ENCODE measurements around the gene CALD1. TPM values are rescaled to one million over a fixed set of nuclear protein-coding genes. Genes with fewer than 3 reads are reported as not detected.

Gene CALD1
- total RNA-seq, 1 experiment from 2014 or later, result 147 TPM

DNA sequence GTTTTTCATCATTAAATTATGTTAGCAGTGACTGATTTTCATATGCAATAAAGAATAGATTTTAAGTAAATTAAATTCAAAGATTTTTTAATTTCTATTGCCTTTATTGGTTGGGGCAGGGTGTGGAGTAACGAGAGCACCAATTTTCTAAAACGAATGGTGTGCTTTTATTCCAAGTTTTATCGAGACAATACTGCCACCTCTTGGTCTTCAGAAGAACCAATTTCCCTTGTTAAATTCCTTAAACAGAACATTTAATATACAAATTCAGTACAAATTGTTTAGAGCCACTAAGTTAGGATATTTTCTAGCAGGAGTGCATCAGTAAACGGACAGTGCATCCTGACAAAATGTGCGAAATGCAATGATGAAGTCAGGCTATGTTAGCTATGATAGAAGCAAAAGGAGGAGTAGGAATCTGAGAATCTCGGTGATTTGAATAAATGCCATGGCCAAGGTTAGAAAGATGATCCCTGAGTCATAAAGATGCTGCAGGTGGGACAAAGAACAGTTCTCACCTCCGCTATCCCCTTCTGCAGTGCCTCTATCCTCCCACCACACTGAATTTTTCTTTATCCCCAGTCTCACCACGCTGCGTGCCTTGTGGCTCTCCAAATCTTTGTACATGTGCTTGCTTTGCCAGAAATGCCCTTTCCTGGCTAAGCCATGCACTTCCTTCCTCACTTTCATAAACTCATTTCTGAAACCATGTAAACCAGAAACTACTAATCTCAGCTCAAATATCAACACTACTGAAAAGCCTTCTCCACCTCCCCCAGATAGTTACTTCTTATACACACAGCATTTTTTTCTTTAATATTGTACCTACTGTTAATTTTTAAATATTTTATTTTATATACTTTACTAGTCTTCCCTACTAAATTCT is 175.0 kb downstream of the CALD1 start:
- Mint-ChIP-seq H3K9me3 (no peaks in the 10 kb centered on the region), H3K27me3 (ENCODE audit: low read depth) (no peaks in the 10 kb centered on the region), H3K36me3 (peaks cover 57% of the 10 kb centered on the region), H3K4me3 (no peak overlapping the region), H3K4me1 (no peaks in the 10 kb centered on the region), H3K27ac (no peak overlapping the region; the same call in 1 of the 2 replicates)
- DNase-seq (ENCODE audit: low spot score) (no peak), ATAC-seq (no peak)
- TF ChIP-seq TCF7 (CRISPR knock-in tag; IDR thresholded peaks at IDR 0.05; ENCODE audit: low read depth), result no peak
- no peak for TF ChIP-seq SOX15 (CRISPR knock-in tag; IDR thresholded peaks at IDR 0.05)
- TF ChIP-seq, protein P1, sequence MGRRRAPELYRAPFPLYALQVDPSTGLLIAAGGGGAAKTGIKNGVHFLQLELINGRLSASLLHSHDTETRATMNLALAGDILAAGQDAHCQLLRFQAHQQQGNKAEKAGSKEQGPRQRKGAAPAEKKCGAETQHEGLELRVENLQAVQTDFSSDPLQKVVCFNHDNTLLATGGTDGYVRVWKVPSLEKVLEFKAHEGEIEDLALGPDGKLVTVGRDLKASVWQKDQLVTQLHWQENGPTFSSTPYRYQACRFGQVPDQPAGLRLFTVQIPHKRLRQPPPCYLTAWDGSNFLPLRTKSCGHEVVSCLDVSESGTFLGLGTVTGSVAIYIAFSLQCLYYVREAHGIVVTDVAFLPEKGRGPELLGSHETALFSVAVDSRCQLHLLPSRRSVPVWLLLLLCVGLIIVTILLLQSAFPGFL (CRISPR knock-in tag; IDR thresholded peaks at IDR 0.05; ENCODE audit: borderline replicate concordance), result no peak
- TF ChIP-seq, protein P2, sequence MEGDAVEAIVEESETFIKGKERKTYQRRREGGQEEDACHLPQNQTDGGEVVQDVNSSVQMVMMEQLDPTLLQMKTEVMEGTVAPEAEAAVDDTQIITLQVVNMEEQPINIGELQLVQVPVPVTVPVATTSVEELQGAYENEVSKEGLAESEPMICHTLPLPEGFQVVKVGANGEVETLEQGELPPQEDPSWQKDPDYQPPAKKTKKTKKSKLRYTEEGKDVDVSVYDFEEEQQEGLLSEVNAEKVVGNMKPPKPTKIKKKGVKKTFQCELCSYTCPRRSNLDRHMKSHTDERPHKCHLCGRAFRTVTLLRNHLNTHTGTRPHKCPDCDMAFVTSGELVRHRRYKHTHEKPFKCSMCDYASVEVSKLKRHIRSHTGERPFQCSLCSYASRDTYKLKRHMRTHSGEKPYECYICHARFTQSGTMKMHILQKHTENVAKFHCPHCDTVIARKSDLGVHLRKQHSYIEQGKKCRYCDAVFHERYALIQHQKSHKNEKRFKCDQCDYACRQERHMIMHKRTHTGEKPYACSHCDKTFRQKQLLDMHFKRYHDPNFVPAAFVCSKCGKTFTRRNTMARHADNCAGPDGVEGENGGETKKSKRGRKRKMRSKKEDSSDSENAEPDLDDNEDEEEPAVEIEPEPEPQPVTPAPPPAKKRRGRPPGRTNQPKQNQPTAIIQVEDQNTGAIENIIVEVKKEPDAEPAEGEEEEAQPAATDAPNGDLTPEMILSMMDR (IDR thresholded peaks at IDR 0.05), result peak; percentile 14; the same call in 1 of the 2 replicates
- ChIA-PET POLR2A (no interaction called here), CTCF (interaction anchor here (1.0 to 1.5 kb wide), 2 partner anchors 230 to 321 kb away, joined by 3 to 5 read pairs; no protein-coding TSS in a partner anchor)

DNA sequence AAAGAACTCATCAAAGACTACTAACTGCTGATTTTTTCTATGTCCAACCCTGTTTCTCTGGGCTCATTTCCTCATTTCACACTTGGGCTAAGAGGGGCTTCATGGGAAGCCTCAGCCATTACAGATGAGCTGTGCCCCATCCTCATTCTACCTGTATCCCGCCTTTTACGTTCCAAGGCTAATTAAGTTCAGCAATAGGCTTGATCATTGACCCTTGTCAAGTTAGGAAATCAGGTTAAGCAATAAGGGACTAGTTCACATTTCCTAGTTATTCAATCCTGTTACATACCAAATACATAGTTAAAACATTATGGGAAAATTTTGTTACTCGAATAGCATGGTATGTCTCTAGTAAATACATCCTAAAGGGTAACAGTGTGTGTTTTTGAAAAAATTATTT is 177.6 kb downstream of the CALD1 start:
- ATAC-seq, result no peak
- H3K27me3 Mint-ChIP-seq (ENCODE audit: low read depth), result no peaks in the 10 kb centered on the region
- POLR2A ChIA-PET, result no interaction called here

DNA sequence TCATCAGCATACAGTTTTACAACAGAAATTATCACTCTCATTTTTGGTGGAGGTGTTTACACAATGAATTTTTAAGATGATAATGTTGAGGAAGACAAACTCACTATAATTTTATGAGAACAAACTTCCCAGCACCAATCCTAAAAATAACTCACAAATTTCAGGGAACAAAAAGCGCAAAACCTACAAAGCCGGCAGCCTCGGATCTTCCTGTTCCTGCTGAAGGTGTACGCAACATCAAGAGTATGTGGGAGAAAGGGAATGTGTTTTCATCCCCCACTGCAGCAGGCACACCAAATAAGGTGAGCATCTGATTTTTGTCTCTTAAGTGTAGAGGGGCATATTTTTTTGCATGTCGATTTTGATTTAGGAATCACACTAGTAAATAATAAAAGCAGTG is 180.4 kb downstream of the CALD1 start:
- no peak overlapping the region for H3K4me3 Mint-ChIP-seq

More for the DNA sequence above, 177.6 kb downstream of the CALD1 start:
- no peaks in the 10 kb centered on the region for H3K4me1 Mint-ChIP-seq
- TF ChIP-seq, protein P1 (CRISPR knock-in tag; IDR thresholded peaks at IDR 0.05; ENCODE audit: borderline replicate concordance), result no peak
- TF ChIP-seq EMX1 (CRISPR knock-in tag; IDR thresholded peaks at IDR 0.05) (no peak), ETV6 (CRISPR knock-in tag; IDR thresholded peaks at IDR 0.05) (no peak), ZBTB21 (CRISPR knock-in tag; IDR thresholded peaks at IDR 0.05; ENCODE audit: borderline replicate concordance) (no peak)
- DNase-seq (ENCODE audit: low spot score), result no peak
- H3K27ac Mint-ChIP-seq, result no peak overlapping the region
- CTCF ChIA-PET, result no interaction called here
- H3K36me3 Mint-ChIP-seq, result peaks cover 51% of the 10 kb centered on the region
- H3K4me3 Mint-ChIP-seq, result no peak overlapping the region
- no peaks in the 10 kb centered on the region for H3K9me3 Mint-ChIP-seq

More for the DNA sequence above, 180.4 kb downstream of the CALD1 start:
- ChIA-PET CTCF (no interaction called here), POLR2A (no interaction called here)
- Mint-ChIP-seq H3K27me3 (ENCODE audit: low read depth) (no peaks in the 10 kb centered on the region), H3K9me3 (no peaks in the 10 kb centered on the region), H3K27ac (no peak overlapping the region), H3K4me1 (no peaks in the 10 kb centered on the region), H3K36me3 (peaks cover 43% of the 10 kb centered on the region)
- ATAC-seq (no peak), DNase-seq (ENCODE audit: low spot score) (no peak)
- TF ChIP-seq, protein P3, sequence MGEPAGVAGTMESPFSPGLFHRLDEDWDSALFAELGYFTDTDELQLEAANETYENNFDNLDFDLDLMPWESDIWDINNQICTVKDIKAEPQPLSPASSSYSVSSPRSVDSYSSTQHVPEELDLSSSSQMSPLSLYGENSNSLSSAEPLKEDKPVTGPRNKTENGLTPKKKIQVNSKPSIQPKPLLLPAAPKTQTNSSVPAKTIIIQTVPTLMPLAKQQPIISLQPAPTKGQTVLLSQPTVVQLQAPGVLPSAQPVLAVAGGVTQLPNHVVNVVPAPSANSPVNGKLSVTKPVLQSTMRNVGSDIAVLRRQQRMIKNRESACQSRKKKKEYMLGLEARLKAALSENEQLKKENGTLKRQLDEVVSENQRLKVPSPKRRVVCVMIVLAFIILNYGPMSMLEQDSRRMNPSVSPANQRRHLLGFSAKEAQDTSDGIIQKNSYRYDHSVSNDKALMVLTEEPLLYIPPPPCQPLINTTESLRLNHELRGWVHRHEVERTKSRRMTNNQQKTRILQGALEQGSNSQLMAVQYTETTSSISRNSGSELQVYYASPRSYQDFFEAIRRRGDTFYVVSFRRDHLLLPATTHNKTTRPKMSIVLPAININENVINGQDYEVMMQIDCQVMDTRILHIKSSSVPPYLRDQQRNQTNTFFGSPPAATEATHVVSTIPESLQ (CRISPR knock-in tag; IDR thresholded peaks at IDR 0.05), result no peak
- no peak for TF ChIP-seq ZNF671 (CRISPR knock-in tag; IDR thresholded peaks at IDR 0.05)
- TF ChIP-seq JUN (CRISPR knock-in tag; IDR thresholded peaks at IDR 0.05), result no peak
- no peak for TF ChIP-seq ZNF219 (CRISPR knock-in tag; IDR thresholded peaks at IDR 0.05; ENCODE audit: borderline replicate concordance)
- TF ChIP-seq SMAD3 (CRISPR knock-in tag; IDR thresholded peaks at IDR 0.05; ENCODE audit: borderline replicate concordance), result no peak
- TF ChIP-seq, protein P4, sequence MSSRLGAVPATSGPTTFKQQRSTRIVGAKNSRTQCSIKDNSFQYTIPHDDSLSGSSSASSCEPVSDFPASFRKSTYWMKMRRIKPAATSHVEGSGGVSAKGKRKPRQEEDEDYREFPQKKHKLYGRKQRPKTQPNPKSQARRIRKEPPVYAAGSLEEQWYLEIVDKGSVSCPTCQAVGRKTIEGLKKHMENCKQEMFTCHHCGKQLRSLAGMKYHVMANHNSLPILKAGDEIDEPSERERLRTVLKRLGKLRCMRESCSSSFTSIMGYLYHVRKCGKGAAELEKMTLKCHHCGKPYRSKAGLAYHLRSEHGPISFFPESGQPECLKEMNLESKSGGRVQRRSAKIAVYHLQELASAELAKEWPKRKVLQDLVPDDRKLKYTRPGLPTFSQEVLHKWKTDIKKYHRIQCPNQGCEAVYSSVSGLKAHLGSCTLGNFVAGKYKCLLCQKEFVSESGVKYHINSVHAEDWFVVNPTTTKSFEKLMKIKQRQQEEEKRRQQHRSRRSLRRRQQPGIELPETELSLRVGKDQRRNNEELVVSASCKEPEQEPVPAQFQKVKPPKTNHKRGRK (CRISPR knock-in tag; IDR thresholded peaks at IDR 0.05; ENCODE audit: borderline replicate concordance), result no peak

Measured in WTC11 (cell line).